HG03095 (cell line): ENCODE results near the gene ASB4.
"Not testable (repeated sequence)": the region's sequence is repeated elsewhere in the genome, so short reads cannot be mapped to it uniquely, and the experiment has no call there.

Experiments used
- ATAC-seq: cut with Tn5 transposase; IDR thresholded peaks from one replicate; pipeline ENCODE4 v1.9.1; 2021; ENCODE audit warnings: moderate library complexity; ENCODE audit not compliant: unreplicated experiment

ASB4 gene

GRCh38 chr7:95478272-95479037, 7.3 kb upstream of the ASB4 start:
- no peak for ATAC-seq

- ATAC-seq, result peak; percentile 55
Observed at GRCh38 chr7:95479992-95480624, 5.6 kb upstream of the ASB4 start.

- no peak for ATAC-seq
Observed at GRCh38 chr7:95481271-95482165, 4.2 kb upstream of the ASB4 start.

- ATAC-seq, result no peak
Observed at GRCh38 chr7:95482424-95482823, 3.3 kb upstream of the ASB4 start.

GRCh38 chr7:95490231-95490762, 4.6 kb downstream of the ASB4 start:
- ATAC-seq, result no peak

- ATAC-seq, result no peak
Observed at GRCh38 chr7:95491201-95491600, 5.5 kb downstream of the ASB4 start.

- ATAC-seq, result no peak
Observed at GRCh38 chr7:95491634-95492314, 6.0 kb downstream of the ASB4 start.

GRCh38 chr7:95493247-95493646, 7.5 kb downstream of the ASB4 start:
- no peak for ATAC-seq

- no peak for ATAC-seq
Observed at GRCh38 chr7:95493844-95494243, 8.1 kb downstream of the ASB4 start.

GRCh38 chr7:95501261-95501832, 15.6 kb downstream of the ASB4 start:
- peak; percentile 92 for ATAC-seq

- ATAC-seq, result no peak
Observed at GRCh38 chr7:95502403-95502802, 16.7 kb downstream of the ASB4 start.

GRCh38 chr7:95503271-95504131, 17.8 kb downstream of the ASB4 start:
- no peak for ATAC-seq

GRCh38 chr7:95504132-95504588, 18.4 kb downstream of the ASB4 start:
- ATAC-seq, result not testable (repeated sequence)

- no peak for ATAC-seq
Observed at GRCh38 chr7:95508780-95509179, 23.0 kb downstream of the ASB4 start.

GRCh38 chr7:95509199-95509598, 23.5 kb downstream of the ASB4 start:
- ATAC-seq, result no peak

GRCh38 chr7:95511716-95512260, 26.0 kb downstream of the ASB4 start:
- peak; percentile 93 for ATAC-seq

GRCh38 chr7:95517458-95517857, 31.7 kb downstream of the ASB4 start:
- ATAC-seq, result no peak

- no peak for ATAC-seq
Observed at GRCh38 chr7:95517870-95518269, 32.1 kb downstream of the ASB4 start.

- ATAC-seq, result no peak
Observed at GRCh38 chr7:95520136-95520535, 34.4 kb downstream of the ASB4 start.
